NT2/D1 (cell line): Measurements from ENCODE around the gene SSR2.

Source experiments
- SUZ12 ChIP-seq: IDR thresholded peaks from 2 replicates; pipeline ENCODE4 v1.6.1; 2011; ENCODE audit not compliant: insufficient read length, insufficient read depth; ENCODE audit errors: extremely low read depth
- YY1 ChIP-seq: IDR thresholded peaks from 2 replicates; pipeline ENCODE4 v1.6.1; 2011; ENCODE audit not compliant: insufficient read length, insufficient read depth
- ZNF274 ChIP-seq: IDR thresholded peaks from 2 replicates; pipeline ENCODE4 v1.6.1; 2011; ENCODE audit warnings: mild to moderate bottlenecking, low read depth, low read length

DNA sequence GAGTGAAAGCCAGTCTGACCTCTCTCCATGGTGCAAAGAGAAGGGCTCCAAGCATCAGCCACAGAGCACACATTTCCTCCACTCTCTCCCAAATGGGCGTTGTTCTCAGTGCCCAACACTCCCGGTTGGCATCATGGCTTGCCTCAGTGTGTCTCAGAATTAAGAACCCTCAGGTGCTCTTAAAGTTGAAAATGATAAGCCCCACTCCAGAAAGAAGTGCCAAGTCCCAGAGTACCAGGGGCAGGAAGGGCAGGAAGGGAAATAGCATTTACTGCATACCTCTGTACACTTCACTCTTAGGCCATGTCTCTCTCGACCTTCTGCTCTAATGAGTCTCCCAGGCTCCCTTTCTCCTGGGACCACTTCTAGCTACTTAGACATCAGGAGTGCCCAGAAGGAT, 27.2 kb downstream of the SSR2 start:
- TF ChIP-seq YY1 (no peak), SUZ12 (no peak), ZNF274 (no peak)
